RWPE1 (cell line): ENCODE results near the gene GLI3.
A peak's percentile ranks its signal among the peaks of the same experiment; 100 is the strongest.

Experiments used
- CTCF ChIA-PET: fragments of 350-600 bp; sonication (Branson Sonifier 250); formaldehyde crosslinking; extraction: SDS; loops from one replicate; lab custom pipeline; 2021; lab: Yijun Ruan, JAX
- POLR2A ChIA-PET: fragments of 400-600 bp; formaldehyde crosslinking; extraction: SDS; loops from one replicate; lab custom pipeline; 2020; ENCODE audit warnings: antibody characterized with exemption; ENCODE audit not compliant: low non-redundant PET; lab: Yijun Ruan, JAX
- DNase-seq: peaks from one replicate; pipeline ENCODE4 v3.0.0; 2012; ENCODE audit warnings: low spot score
- H3K27ac ChIP-seq: fragments of 450-650 bp; 2 replicates; pipeline ENCODE4 v1.5.1; 2017
- TF ChIP-seq, protein P1 (sequence below): fragments of 450-650 bp; conservative IDR thresholded peaks from 2 replicates; pipeline ENCODE4 v1.5.1; 2017; ENCODE audit warnings: low read depth, mild to moderate bottlenecking

GLI3 gene

GRCh38 chr7:42248579-42248978 is 11.6 kb upstream of the GLI3 start:
- POLR2A ChIA-PET: no interaction called here
- DNase-seq: no peak
- no peak overlapping the region for H3K27ac ChIP-seq
- TF ChIP-seq, protein P1, sequence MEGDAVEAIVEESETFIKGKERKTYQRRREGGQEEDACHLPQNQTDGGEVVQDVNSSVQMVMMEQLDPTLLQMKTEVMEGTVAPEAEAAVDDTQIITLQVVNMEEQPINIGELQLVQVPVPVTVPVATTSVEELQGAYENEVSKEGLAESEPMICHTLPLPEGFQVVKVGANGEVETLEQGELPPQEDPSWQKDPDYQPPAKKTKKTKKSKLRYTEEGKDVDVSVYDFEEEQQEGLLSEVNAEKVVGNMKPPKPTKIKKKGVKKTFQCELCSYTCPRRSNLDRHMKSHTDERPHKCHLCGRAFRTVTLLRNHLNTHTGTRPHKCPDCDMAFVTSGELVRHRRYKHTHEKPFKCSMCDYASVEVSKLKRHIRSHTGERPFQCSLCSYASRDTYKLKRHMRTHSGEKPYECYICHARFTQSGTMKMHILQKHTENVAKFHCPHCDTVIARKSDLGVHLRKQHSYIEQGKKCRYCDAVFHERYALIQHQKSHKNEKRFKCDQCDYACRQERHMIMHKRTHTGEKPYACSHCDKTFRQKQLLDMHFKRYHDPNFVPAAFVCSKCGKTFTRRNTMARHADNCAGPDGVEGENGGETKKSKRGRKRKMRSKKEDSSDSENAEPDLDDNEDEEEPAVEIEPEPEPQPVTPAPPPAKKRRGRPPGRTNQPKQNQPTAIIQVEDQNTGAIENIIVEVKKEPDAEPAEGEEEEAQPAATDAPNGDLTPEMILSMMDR: no peak
- CTCF ChIA-PET: no interaction called here

DNA sequence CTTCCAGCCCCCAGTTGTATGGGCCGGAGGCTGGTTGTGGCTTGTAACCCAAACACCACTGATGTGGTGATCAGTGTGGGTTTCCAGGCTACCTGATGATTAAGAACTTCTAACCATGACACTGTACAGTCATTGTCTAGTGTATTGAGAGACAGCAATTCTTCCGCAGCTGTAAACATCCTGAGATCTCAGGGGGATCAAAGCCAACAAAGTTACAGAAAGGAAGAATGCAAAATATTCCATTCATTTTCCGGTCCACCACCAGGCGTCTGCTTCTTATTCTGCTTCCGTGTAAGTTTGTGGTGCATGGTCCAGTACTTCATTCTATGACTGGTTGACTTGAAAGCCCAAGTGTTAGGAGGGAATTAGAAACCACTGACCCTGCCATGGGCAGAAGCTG is 10.3 kb upstream of the GLI3 start:
- CTCF ChIA-PET: no interaction called here
- no peak for DNase-seq
- TF ChIP-seq, protein P1: no peak
- H3K27ac ChIP-seq: no peak overlapping the region
- POLR2A ChIA-PET: interaction anchor here (0.6 kb wide), 1 partner anchor 1877 kb away, joined by 3 read pairs; no protein-coding TSS in a partner anchor

DNA sequence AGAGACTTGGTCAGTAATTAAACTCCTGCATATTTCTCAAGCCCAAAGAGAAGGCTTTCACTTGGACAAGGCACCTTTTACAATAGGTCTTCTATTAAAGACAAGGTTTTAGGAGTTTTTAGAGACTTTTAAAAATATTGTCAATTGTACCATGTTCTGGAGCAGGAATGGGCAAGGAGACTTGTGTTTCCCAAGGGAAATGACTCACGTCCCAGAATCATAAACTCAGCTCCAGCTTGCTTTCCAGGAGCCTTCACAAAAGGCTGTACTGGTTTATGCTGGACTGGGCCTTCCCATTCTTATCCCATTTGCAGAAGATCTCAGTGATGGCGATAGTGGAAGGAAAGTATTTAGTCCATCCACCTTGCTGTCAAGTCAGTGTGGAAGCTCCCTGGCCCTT is 7.8 kb upstream of the GLI3 start:
- peak; percentile 29 for DNase-seq
- H3K27ac ChIP-seq: no peak overlapping the region
- TF ChIP-seq, protein P1: no peak
- POLR2A ChIA-PET: no interaction called here
- CTCF ChIA-PET: no interaction called here

DNA sequence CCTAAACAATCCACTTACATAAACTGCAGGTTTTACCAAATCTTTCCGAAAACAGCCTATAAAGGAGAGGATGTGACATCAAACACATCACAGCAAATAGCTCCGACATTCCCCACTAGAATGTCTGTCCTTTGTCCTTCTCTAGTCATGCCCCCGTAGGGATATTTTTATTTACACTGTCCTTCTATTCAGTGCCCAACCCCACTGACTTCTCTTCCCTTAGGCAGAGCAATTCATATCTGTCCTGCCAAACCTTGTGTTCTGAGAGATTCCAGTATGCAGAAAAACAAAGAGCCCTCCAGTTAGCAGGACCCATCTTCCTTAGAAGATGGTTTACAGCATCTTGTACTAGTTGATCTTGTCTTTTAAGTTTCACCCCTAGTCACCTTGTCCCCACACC is 5.4 kb upstream of the GLI3 start:
- POLR2A ChIA-PET: no interaction called here
- DNase-seq: no peak
- no peak overlapping the region for H3K27ac ChIP-seq
- TF ChIP-seq, protein P1: no peak
- CTCF ChIA-PET: interaction anchor here (0.8 kb wide), 1 partner anchor 24 kb away, joined by 4 read pairs; no protein-coding TSS in a partner anchor

GRCh38 chr7:42241424-42241823 is 4.4 kb upstream of the GLI3 start:
- H3K27ac ChIP-seq: no peak overlapping the region
- no peak for DNase-seq
- ChIA-PET POLR2A (no interaction called here), CTCF (no interaction called here)
- TF ChIP-seq, protein P1: no peak

DNA sequence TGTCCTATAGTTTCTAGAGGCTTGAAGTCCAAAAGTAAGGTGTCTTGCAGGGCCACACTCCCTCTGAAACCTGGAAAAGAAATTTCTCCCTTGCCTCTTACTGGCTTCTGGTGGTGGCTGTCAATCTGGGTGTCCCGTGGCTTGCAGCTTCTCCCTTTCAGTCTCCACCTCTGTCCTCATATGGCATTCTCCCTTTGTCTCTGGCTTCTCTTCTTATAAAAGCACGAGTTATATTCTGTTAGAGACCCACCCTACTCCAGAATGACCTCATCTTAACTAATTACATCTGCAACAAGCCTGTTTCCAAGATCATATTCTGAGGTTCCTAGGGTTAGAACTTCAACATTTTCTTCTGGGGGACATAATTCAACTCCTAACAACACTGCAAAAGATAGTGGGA is 3.4 kb upstream of the GLI3 start:
- no peak overlapping the region for H3K27ac ChIP-seq
- DNase-seq: no peak
- TF ChIP-seq, protein P1: no peak
- POLR2A ChIA-PET: no interaction called here
- CTCF ChIA-PET: no interaction called here
